HEK293 (cell line): ENCODE data around the gene CARD11.

Source experiments
- CTCF ChIA-PET: fragments of 350-600 bp; formaldehyde crosslinking; extraction: SDS; loops from one replicate; lab custom pipeline; 2021; ENCODE audit warnings: antibody characterized with exemption; lab: Yijun Ruan, JAX
- POLR2A ChIA-PET: fragments of 300-600 bp; formaldehyde crosslinking; extraction: SDS; loops from one replicate; lab custom pipeline; 2020; ENCODE audit warnings: antibody characterized with exemption, inconsistent platforms; lab: Yijun Ruan, JAX
- H3K27ac ChIP-seq: fragments of 200-500 bp; sonication (Bioruptor generic); 2 replicates; pipeline ENCODE4 v1.5.1; 2014; ENCODE audit warnings: low read depth, low read length, control low read depth, inconsistent platforms; ENCODE audit errors: extremely low read depth
- H3K36me3 ChIP-seq, 2 experiments: fragments of 200-500 bp in 1 of 2; sonication (Bioruptor generic) in 1 of 2; 1 replicate in 1 of 2; 2 replicates in 1 of 2; pipeline ENCODE4 v1.5.1; 2014 to 2017; ENCODE audit warnings: inconsistent platforms in 2 of 2, low read length in 2 of 2; ENCODE audit not compliant: control insufficient read depth in 2 of 2, insufficient read depth in 1 of 2
- H3K4me1 ChIP-seq: fragments of 200-500 bp; sonication (Bioruptor generic); 2 replicates; pipeline ENCODE4 v1.5.1; 2014; ENCODE audit warnings: mild to moderate bottlenecking, low read length, inconsistent platforms; ENCODE audit not compliant: control insufficient read depth, insufficient read depth
- H3K4me3 ChIP-seq: 2 replicates; pipeline ENCODE4 v1.5.1; 2011; ENCODE audit warnings: low read depth, mild to moderate bottlenecking, control low read depth, low read length, moderate library complexity
- H3K9me3 ChIP-seq: fragments of 200-500 bp; sonication (Bioruptor generic); 2 replicates; pipeline ENCODE4 v1.5.1; 2014; ENCODE audit warnings: low read depth, low read length, inconsistent platforms; ENCODE audit not compliant: control insufficient read depth, insufficient read depth
- GLIS2 ChIP-seq: fragments of 450-650 bp; formaldehyde crosslinking; IDR thresholded peaks from 2 replicates; pipeline ENCODE4 v1.5.1; 2016; ENCODE audit warnings: missing biosample characterization, missing genetic modification characterization
- IKZF3 ChIP-seq: fragments of 450-650 bp; IDR thresholded peaks from 2 replicates; pipeline ENCODE4 v1.5.0; 2018; ENCODE audit warnings: missing biosample characterization, mild to moderate bottlenecking, missing genetic modification characterization, moderate library complexity
- SETDB1 ChIP-seq: IDR thresholded peaks from one replicate; pipeline ENCODE4 v1.6.1; 2017; ENCODE audit warnings: mild to moderate bottlenecking, low read length, moderate library complexity, mixed read lengths; ENCODE audit not compliant: insufficient read length
- ZBTB20 ChIP-seq: fragments of 450-650 bp; formaldehyde crosslinking; IDR thresholded peaks from 2 replicates; pipeline ENCODE4 v1.5.1; 2016; ENCODE audit warnings: missing biosample characterization, missing genetic modification characterization
- ZBTB7A ChIP-seq: fragments of 450-650 bp; formaldehyde crosslinking; IDR thresholded peaks from 2 replicates; pipeline ENCODE4 v1.5.1; 2016; ENCODE audit warnings: low read depth, missing biosample characterization, missing genetic modification characterization
- ZNF138 ChIP-seq: fragments of 450-650 bp; formaldehyde crosslinking; IDR thresholded peaks from 2 replicates; pipeline ENCODE4 v1.5.1; 2016; ENCODE audit warnings: missing biosample characterization, missing genetic modification characterization, borderline replicate concordance
- ZNF2 ChIP-seq: fragments of 450-650 bp; formaldehyde crosslinking; IDR thresholded peaks from 2 replicates; pipeline ENCODE4 v1.5.1; 2016; ENCODE audit warnings: missing biosample characterization, missing genetic modification characterization
- ZNF510 ChIP-seq: fragments of 450-650 bp; formaldehyde crosslinking; IDR thresholded peaks from 2 replicates; pipeline ENCODE4 v1.5.1; 2018; ENCODE audit warnings: mild to moderate bottlenecking, missing genetic modification characterization, missing biosample characterization; ENCODE audit not compliant: insufficient replicate concordance
- ZNF596 ChIP-seq: fragments of 450-650 bp; IDR thresholded peaks from 2 replicates; pipeline ENCODE4 v1.5.0; 2018; ENCODE audit warnings: missing biosample characterization, mild to moderate bottlenecking, missing genetic modification characterization, moderate library complexity
- ZNF623 ChIP-seq: fragments of 450-650 bp; formaldehyde crosslinking; IDR thresholded peaks from 2 replicates; pipeline ENCODE4 v1.5.1; 2016; ENCODE audit warnings: missing biosample characterization, missing genetic modification characterization
- ZNF677 ChIP-seq: fragments of 450-650 bp; IDR thresholded peaks from 2 replicates; pipeline ENCODE4 v1.5.0; 2018; ENCODE audit warnings: missing biosample characterization, mild to moderate bottlenecking, missing genetic modification characterization, moderate library complexity
- ZNF837 ChIP-seq: fragments of 450-650 bp; formaldehyde crosslinking; IDR thresholded peaks from 2 replicates; pipeline ENCODE4 v1.5.1; 2016; ENCODE audit warnings: missing biosample characterization, missing genetic modification characterization
- ZNF843 ChIP-seq: fragments of 450-650 bp; formaldehyde crosslinking; IDR thresholded peaks from 2 replicates; pipeline ENCODE4 v1.5.1; 2016; ENCODE audit warnings: missing biosample characterization, missing genetic modification characterization
- TF ChIP-seq, protein P1 (sequence below): fragments of 450-650 bp; formaldehyde crosslinking; IDR thresholded peaks from 2 replicates; pipeline ENCODE4 v1.5.1; 2016; ENCODE audit warnings: missing biosample characterization, missing genetic modification characterization
- TF ChIP-seq, protein P2 (sequence below): fragments of 450-650 bp; formaldehyde crosslinking; IDR thresholded peaks from 2 replicates; pipeline ENCODE4 v1.5.1; 2016; ENCODE audit warnings: missing biosample characterization, missing genetic modification characterization

Gene CARD11

DNA sequence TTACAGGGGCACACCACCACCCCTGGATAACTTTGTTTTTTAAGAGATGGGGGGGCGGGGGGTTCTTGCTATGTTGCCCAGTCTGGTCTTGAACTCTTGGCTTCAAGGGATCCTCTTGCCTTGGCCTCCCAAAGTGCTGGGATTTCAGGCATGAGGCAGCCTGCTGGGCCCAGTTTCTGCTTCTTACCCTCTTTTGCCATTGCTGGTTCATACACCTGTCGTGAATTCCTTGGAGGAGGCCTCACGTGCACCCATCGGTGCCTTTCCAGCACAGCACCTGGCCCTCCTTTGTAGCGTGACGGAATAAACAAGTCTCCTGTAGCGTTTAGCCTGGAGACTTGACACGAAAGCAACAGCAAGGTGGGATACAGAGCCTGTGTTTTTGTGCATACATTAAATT, 75.5 kb downstream of the CARD11 start:
- ChIA-PET POLR2A (interaction anchor here (0.7 kb wide), 1 partner anchor 11 kb away, joined by 8 read pairs; no protein-coding TSS in a partner anchor), CTCF (no interaction called here)
- no peak for TF ChIP-seq IKZF3 (tag by site-specific recombination)

DNA sequence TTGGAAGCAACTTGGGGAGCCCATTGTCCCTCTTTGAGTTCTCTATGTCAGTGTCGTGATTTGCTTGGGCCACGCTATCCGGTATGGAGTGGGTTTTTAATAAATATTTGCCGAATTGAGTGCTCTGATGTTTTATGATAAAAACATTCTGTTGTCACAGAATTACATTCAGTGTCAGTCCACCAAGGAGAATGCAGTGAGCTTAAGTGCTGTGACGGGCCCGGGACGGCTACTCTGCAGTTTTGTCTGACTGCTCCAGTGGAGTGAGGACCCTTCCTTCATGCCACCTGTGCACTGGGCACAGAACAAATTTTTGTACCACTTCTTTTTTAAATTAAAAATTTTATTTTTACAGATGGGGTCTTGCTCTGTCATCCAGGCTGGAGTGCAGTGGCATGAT, 76.0 kb downstream of the CARD11 start:
- CTCF ChIA-PET = no interaction called here
- POLR2A ChIA-PET = interaction anchor here (0.7 kb wide), 1 partner anchor 11 kb away, joined by 8 read pairs; no protein-coding TSS in a partner anchor
- Histone ChIP-seq H3K27ac (no peak overlapping the region), H3K4me3 (no peak overlapping the region)
- no peak for TF ChIP-seq ZNF677 (tag by site-specific recombination)
- TF ChIP-seq ZNF837 (tag by site-specific recombination) = no peak
- TF ChIP-seq ZNF843 (tag by site-specific recombination) = no peak
- no peak for TF ChIP-seq ZBTB7A (tag by site-specific recombination)
- TF ChIP-seq ZNF2 (tag by site-specific recombination) = no peak
- TF ChIP-seq SETDB1 = no peak
- no peak for TF ChIP-seq IKZF3 (tag by site-specific recombination)
- TF ChIP-seq GLIS2 = no peak
- TF ChIP-seq, protein P1, sequence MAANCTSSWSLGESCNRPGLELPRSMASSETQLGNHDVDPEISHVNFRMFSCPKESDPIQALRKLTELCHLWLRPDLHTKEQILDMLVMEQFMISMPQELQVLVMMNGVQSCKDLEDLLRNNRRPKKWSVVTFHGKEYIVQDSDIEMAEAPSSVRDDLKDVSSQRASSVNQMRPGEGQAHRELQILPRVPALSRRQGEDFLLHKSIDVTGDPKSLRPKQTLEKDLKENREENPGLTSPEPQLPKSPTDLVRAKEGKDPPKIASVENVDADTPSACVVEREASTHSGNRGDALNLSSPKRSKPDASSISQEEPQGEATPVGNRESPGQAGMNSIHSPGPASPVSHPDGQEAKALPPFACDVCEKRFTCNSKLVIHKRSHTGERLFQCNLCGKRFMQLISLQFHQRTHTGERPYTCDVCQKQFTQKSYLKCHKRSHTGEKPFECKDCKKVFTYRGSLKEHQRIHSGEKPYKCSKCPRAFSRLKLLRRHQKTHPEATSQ (tag by site-specific recombination) = no peak
- no peak for TF ChIP-seq ZBTB20
- TF ChIP-seq, protein P2, sequence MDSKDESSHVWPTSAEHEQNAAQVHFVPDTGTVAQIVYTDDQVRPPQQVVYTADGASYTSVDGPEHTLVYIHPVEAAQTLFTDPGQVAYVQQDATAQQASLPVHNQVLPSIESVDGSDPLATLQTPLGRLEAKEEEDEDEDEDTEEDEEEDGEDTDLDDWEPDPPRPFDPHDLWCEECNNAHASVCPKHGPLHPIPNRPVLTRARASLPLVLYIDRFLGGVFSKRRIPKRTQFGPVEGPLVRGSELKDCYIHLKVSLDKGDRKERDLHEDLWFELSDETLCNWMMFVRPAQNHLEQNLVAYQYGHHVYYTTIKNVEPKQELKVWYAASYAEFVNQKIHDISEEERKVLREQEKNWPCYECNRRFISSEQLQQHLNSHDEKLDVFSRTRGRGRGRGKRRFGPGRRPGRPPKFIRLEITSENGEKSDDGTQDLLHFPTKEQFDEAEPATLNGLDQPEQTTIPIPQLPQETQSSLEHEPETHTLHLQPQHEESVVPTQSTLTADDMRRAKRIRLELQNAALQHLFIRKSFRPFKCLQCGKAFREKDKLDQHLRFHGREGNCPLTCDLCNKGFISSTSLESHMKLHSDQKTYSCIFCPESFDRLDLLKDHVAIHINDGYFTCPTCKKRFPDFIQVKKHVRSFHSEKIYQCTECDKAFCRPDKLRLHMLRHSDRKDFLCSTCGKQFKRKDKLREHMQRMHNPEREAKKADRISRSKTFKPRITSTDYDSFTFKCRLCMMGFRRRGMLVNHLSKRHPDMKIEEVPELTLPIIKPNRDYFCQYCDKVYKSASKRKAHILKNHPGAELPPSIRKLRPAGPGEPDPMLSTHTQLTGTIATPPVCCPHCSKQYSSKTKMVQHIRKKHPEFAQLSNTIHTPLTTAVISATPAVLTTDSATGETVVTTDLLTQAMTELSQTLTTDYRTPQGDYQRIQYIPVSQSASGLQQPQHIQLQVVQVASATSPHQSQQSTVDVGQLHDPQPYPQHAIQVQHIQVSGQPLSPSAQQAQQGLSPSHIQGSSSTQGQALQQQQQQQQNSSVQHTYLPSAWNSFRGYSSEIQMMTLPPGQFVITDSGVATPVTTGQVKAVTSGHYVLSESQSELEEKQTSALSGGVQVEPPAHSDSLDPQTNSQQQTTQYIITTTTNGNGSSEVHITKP (tag by site-specific recombination) = no peak
- no peak for TF ChIP-seq ZNF510 (tag by site-specific recombination)
- TF ChIP-seq ZNF623 = no peak
- TF ChIP-seq, all 188 proteins: peak for 0
- H3K9me3 ChIP-seq = no peaks in the 10 kb centered on the region
- no peaks in the 10 kb centered on the region for H3K36me3 ChIP-seq
- no peaks in the 10 kb centered on the region for H3K4me1 ChIP-seq

More for the DNA sequence above, 75.5 kb downstream of the CARD11 start:
- Histone ChIP-seq H3K4me3 (no peak overlapping the region), H3K36me3 (no peaks in the 10 kb centered on the region), H3K27ac (no peak overlapping the region), H3K9me3 (no peaks in the 10 kb centered on the region), H3K4me1 (no peaks in the 10 kb centered on the region)

DNA sequence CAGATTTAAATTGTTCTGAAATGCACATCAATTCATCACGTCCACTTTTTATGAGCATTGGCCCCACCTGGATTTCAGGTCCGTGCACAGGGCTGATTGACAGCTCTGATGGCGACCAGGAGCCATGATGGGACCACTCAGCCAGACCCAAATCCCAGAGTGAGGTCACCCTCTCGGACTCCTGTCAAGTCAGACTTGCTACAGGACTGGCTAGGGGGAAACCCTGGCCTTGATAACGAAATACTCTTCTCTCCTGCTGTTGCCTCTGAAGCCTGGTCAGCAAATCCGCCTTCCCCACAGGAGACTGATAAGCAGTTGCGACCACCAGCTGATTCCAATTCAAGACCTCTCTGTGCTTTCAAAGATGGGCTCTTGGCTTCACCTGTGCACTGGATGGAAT, 76.4 kb downstream of the CARD11 start:
- TF ChIP-seq ZNF138 (no peak), ZNF596 (tag by site-specific recombination) (no peak)
- CTCF ChIA-PET = no interaction called here
- Histone ChIP-seq H3K9me3 (no peaks in the 10 kb centered on the region), H3K4me1 (no peaks in the 10 kb centered on the region), H3K27ac (no peak overlapping the region), H3K36me3 (no peaks in the 10 kb centered on the region), H3K4me3 (no peak overlapping the region)
- POLR2A ChIA-PET = interaction anchor here (0.7 kb wide), 1 partner anchor 12 kb away, joined by 8 read pairs; no protein-coding TSS in a partner anchor
